RCC 7860 (cell line): ENCODE measurements around the gene ZNF525.
A peak's percentile ranks its signal among the peaks of the same experiment; 100 is the strongest.
"Not testable (repeated sequence)": the region's sequence is repeated elsewhere in the genome, so short reads cannot be mapped to it uniquely, and the experiment has no call there.

Experiments used
- DNase-seq: peaks from one replicate; pipeline ENCODE4 v3.0.0-alpha.2; 2015; ENCODE audit warnings: low spot score
- FAIRE-seq: peaks from 2 replicates; lab custom pipeline; 2012; peaks lifted over from hg19 to GRCh38; lab: Jason Lieb, UNC

Gene ZNF525

DNA sequence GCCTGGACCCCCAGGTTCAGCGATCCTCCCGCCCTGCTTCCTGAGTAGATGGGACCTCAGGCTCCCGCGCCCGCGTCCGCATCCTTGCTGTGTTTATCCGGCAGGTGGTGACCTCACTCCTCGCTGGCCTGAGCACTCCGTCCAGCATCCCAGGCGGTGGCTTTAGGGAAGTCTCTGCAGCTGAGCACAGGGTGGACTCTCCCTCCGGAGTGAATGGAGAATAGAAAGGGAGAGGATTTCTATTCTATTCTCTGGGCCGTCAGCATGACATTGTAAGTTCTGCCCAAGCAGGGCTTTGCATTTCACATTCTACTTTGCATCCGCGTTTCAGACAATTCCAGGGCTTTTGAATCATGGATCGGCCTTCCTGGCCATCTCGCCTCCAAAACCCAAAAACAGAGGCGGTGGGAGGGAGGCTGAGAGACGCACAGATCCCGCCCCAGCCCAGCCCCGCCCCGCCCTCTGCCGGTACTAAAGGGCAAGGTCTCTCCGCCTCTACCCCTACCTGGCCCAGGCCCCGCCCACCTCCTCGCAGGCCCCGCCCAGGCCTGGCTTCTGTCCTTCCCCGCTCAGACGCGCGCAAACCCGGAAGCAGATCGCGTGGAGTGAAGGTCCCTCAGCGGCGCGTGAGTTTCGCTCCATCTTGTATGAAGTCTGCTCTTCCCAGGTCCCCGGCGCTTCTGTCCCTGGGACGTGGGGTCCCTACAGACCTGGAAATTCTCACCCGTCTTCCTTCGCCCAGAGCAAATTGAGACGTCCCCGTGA is at the start of gene ZNF525:
ZNF525 (plus strand) TSS at position 572 of the 765 bp plus-strand sequence. CDS start 6,577 bp downstream, outside the sequence.
- FAIRE-seq (no peak), DNase-seq (peak; percentile 61)

GRCh38 chr19:53328967-53329366 is 36.5 kb upstream of the ZNF525 start:
- DNase-seq (no peak), FAIRE-seq (no peak)

- DNase-seq (no peak), FAIRE-seq (no peak)
Measured at GRCh38 chr19:53332484-53332883, 33.0 kb upstream of the ZNF525 start.

- DNase-seq (no peak), FAIRE-seq (no peak)
Measured at GRCh38 chr19:53333066-53333462, 32.4 kb upstream of the ZNF525 start.

GRCh38 chr19:53333463-53334449 is 31.7 kb upstream of the ZNF525 start, which contains the start of gene ZNF845:
Gene ZNF845 (plus strand): TSS chr19:53333749. CDS start chr19:53341308, 7,559 bp downstream.
- FAIRE-seq, result peak; percentile 78
- DNase-seq, result peak; percentile 62

DNA sequence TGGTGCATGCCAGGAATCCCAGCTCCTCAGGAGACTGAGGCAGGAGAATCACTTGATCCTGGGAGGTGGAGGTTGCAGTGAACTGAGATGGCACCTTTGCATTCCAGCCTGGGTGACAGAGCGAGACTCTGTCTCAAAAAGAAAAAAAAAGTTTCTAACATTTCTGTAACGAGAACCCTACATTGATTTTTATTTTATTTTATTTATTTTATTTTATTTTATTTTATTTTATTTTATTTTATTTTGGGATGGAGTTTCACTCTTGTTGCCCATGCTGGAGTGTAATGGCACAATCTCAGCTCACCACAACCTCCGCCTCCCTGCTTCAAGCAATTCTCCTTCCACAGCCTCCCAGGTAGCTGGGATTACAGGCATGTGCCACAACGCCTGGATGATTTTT is 21.1 kb upstream of the ZNF525 start:
- FAIRE-seq, DNase-seq: not testable (repeated sequence)

DNA sequence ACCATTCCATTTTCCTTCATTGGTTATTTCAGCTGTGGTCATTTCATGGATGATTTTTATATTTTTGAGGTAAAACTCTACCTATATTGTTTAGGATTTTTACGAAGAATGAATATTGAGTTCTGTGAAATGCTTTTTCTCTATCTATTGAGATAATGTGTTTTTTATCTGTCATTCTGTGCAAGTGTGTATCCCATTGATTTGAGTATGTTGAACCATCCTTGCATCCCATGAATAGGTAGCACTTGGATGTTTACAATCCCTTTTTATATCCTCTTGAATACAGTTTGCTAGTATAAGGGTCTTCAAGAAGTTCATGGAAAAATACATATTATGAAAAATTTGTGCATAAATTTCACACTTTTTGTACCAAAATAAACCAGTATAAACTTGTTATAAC is 9.8 kb upstream of the ZNF525 start:
- FAIRE-seq (no peak), DNase-seq (no peak)

- FAIRE-seq (no peak), DNase-seq (no peak)
Measured at GRCh38 chr19:53357821-53358581, 7.5 kb upstream of the ZNF525 start.

DNA sequence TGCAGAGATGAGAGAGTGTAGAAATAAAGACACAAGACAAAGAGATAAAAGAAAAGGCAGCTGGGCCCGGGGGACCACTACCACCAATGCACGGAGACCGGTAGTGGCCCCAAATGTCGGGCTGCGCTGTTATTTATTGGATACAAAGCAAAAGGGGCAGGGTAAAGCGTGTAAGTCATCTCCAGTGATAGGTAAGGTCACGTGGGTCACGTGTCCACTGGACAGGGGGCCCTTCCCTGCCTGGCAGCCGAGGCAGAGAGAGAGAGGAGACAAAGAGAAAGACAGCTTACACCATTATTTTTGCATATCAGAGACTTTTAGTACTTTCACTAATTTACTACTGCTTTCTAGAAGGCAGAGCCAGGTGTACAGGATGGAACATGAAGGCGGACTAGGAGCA is 5.4 kb upstream of the ZNF525 start:
- DNase-seq, FAIRE-seq: not testable (repeated sequence)

- DNase-seq, result no peak
- no peak for FAIRE-seq
Measured at GRCh38 chr19:53365899-53366493, 491 bp downstream of the ZNF525 start.

GRCh38 chr19:53372196-53372595 is 6.7 kb downstream of the ZNF525 start:
- FAIRE-seq, result no peak
- DNase-seq, result no peak

DNA sequence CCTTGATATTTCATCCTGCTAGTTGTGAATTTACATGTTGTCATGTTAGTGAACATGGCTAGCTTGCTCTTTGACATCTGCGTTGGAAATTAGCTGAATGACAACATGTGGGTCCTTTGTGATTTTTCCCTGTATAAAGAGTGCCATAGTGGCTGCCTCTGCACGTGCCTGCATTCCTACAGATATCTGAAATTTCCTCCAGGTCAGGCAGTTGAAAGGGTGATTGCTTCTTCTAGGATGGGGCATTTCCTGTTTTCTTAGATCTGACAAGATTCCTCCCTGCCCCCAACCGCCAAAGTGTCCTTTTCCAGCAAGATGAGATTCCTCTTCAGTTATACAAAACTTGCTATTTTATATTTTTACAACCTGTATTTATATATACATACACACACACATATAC is 8.8 kb downstream of the ZNF525 start:
- DNase-seq (no peak), FAIRE-seq (no peak)

GRCh38 chr19:53374743-53375142 is 9.2 kb downstream of the ZNF525 start:
- FAIRE-seq, result no peak
- no peak for DNase-seq

- FAIRE-seq (no peak), DNase-seq (no peak)
Measured at GRCh38 chr19:53381376-53381775, 15.9 kb downstream of the ZNF525 start.

DNA sequence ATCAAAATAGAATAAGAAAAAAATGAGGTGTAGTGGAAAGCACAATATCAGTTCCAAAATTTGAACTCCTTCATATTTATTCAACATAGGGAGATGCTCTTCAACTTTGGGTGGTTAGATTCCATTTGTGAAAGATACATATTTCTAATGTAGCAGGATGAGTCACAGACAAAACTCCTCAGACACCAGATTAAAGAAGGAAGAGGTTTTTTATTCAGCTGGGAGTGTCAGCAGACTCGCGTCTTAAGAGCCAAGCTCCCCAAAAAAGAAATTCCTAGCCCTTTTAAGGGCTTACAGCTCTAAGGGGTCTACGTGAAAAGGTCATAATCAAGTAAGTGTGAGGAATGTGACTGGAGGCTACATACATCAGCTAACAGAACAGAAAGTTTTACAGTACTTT is 22.7 kb downstream of the ZNF525 start:
- DNase-seq (no peak), FAIRE-seq (no peak)

DNA sequence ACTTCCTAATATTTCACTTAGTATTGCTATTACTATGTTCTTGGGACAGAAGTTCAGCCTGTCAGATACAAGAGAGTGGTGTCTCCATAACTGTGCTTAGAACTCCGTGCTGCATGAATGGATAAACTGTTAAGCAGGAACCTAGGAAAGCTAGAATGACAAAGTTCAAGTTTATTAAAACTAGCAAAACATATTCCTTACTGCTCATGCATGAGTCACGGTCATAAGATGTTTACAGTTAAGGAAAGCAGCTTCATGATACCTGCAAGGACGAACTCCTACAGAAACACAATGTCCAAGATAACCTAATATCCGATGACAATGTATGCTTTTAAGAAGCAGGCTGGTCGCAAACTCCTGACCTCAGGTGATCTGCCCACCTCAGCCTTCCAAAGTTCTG is 23.4 kb downstream of the ZNF525 start:
- DNase-seq (no peak), FAIRE-seq (no peak)

DNA sequence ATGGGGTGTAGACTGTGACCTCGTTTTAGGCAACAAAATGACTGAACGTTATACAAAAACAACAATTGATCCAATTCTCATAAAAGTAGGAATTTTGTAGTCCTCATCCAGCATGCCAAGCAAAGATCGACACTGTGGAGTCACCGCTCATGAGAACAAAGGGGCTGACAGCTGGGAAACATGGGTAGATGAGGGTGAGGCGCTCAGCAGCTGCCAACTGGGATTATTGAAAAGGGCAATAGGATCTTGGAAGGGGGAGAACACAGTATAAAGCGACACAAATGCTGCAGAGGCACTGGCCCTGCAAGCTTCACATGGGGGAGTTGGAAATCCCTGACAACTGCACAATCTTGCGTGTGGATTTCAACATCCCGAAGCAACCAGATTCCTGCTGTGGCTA is 24.1 kb downstream of the ZNF525 start:
- FAIRE-seq (no peak), DNase-seq (no peak)

- DNase-seq (no peak), FAIRE-seq (no peak)
Measured at GRCh38 chr19:53389978-53390377, 24.5 kb downstream of the ZNF525 start.

DNA sequence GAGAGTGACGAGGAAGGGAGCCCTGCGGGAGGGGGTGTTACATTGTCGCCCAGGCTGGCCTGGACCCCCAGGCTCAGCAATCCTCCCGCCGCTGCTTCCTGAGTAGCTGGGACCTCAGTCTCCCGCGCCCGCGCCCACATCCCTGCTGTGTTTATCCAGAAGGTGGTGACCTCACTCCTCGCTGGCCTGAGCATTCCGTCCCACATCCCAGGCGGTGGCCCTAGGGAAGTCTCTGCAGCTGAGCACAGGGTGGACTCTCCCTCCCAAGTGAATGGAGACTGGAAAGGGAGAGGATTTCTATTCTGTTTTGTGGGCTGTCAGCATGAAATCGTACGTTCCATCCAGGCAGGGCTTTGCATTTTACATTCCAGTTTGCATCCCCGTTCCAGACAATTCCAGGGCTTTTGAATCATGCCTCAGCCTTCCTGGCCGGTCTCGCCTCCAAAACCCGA is 29.0 kb downstream of the ZNF525 start:
- peak; percentile 14 for DNase-seq
- FAIRE-seq, result no peak
